Heart left ventricle (tissue), 13 donors: ENCODE measurements around the gene ADAM8.

Source experiments
- CTCF ChIP-seq, 12 donors: fragments of 200-600 bp; sonication (generic) in 4 of 12; IDR thresholded peaks; one replicate each; pipeline versions ENCODE4 v1.5.0 to v1.8.0; 2018 to 2022; ENCODE audit warnings: antibody characterized with exemption in 12 of 12, mild to moderate bottlenecking in 5 of 12
- POLR2A ChIP-seq, 2 donors: fragments of 450-650 bp; IDR thresholded peaks; one replicate each; pipeline ENCODE4 v1.6.1; 2017; ENCODE audit warnings: antibody characterized with exemption in 2 of 2, mild to moderate bottlenecking in 2 of 2, moderate library complexity in 2 of 2
- donor health status: ischemic (EF 13 %, LVEDD 7.1; RV severe dilation, severe dysfunction).
- donor health status: DM: no; HTN: yes; CAD: no.
- donor health status: DM: no; HTN: no; CAD: no.
- donor health status: ischemic (EF 25% LVEDD 6.9; RV normal size, moderate dysfunction).
- donor health status: ischemic (EF 25% LVEDD 5.7; RV mildly dilated, moderate dysfunction).
- donor health status: ischemic (EF 35%, LVEDD 5.7; RV mildly dilated, moderate dysfunction).
- donor health status: nonischemic (EF 11% LVEDD 7.7; RV severe dilation, severe dysfunction).
- donor health status: DM: yes; HTN: yes; CAD: no.
- donor health status: PGD.
- donor health status: ischemic (EF 29% LVEDD 5.4; RV normal size, mild dysfunction).
- donor health status: nonischemic (EF 23%, LVEDD 6.1; RV moderate dilation, normal function).

GRCh38 chr10:133274751-133275683, 1.7 kb downstream of the ADAM8 start:
- no peak for TF ChIP-seq CTCF (IDR thresholded peaks at IDR 0.05)
- TF ChIP-seq POLR2A (IDR thresholded peaks at IDR 0.05) = no peak
